Adrenal gland (tissue), 5 donors: ENCODE data around the gene GTF2A2.

Experiments
- CTCF ChIP-seq, 6 experiments: fragments of 450-650 bp in 4 of 6; fragments of 200-600 bp in 2 of 6; sonication (generic) in 1 of 6; IDR thresholded peaks; 1 replicate in 5 of 6; 2 replicates in 1 of 6; pipeline versions ENCODE4 v1.5.1 to v1.8.0; 2016 to 2021; ENCODE audit warnings: antibody characterized with exemption in 6 of 6, mild to moderate bottlenecking in 2 of 6, moderate library complexity in 1 of 6
- POLR2A ChIP-seq, 2 donors: fragments of 450-650 bp; IDR thresholded peaks; one replicate each; pipeline ENCODE4 v1.6.1; 2017; ENCODE audit warnings: antibody characterized with exemption in 2 of 2, mild to moderate bottlenecking in 2 of 2, moderate library complexity in 1 of 2
- donor health status: DM: no; HTN: no; CAD: no.

- no peak for TF ChIP-seq POLR2A (IDR thresholded peaks at IDR 0.05)
- no peak for TF ChIP-seq CTCF (IDR thresholded peaks at IDR 0.05)
These were observed 46.9 kb upstream of the GTF2A2 start for GRCh38 chr15:59703979-59704796.
